ENCODE data around the gene ARHGAP15. TPM values are rescaled to one million over a fixed set of nuclear protein-coding genes. Genes with fewer than 3 reads are reported as not detected.

ARHGAP15 gene
- total RNA-seq, 2 experiments from 2014 or later: 167 TPM

DNA sequence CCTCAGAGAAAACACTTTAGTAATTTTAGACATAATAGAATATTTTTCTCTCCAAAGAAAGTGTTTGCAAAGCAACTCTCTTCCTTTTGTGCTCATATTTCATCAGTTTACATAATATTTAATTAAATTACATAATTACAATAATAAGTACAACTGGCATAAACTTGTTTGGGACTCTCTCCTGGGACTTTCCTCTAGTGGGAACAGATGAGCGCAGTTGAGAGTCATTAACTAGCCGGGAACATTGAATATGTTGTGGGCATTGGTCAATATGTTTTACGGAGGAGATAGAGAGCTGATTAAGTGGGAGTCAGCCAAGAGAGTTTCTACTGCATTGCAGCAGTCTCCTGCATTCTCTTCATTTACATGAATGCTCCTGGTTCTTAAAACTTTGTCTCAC lies 607.7 kb downstream of the ARHGAP15 start:
- ChIA-PET POLR2A (no interaction called here), CTCF (no interaction called here)
- peaks cover 44% of the 10 kb centered on the region for H3K36me3 Mint-ChIP-seq (ENCODE audit: low read depth)
- H3K4me3 Mint-ChIP-seq: no peak overlapping the region
- no peaks in the 10 kb centered on the region for H3K4me1 Mint-ChIP-seq
- DNase-seq: no peak
- H3K27ac Mint-ChIP-seq: no peak overlapping the region
- H3K9me3 Mint-ChIP-seq: no peaks in the 10 kb centered on the region
- H3K27me3 Mint-ChIP-seq: no peaks in the 10 kb centered on the region

DNA sequence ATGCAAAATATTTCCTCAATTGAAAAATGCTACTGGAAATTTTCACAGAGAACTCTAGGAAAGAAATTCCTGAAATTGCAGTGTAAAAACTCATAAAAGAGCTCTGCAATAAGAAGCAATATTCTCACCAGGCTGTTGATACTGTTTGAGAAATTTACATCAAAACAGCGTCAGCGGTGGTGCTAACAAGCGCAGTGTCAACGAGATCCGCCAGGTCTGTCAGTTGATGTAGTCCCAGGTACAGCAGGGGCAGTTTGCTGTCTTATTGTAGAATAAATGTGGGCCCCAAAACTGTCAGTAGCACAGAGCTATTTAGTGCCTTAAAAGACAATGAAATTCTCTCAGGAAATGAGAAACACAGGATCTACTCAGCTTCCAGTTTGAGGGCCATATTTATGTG lies 611.2 kb downstream of the ARHGAP15 start:
- ChIA-PET POLR2A (no interaction called here), CTCF (no interaction called here)
- H3K36me3 Mint-ChIP-seq (ENCODE audit: low read depth): peaks cover 41% of the 10 kb centered on the region
- H3K4me3 Mint-ChIP-seq: no peak overlapping the region
- H3K9me3 Mint-ChIP-seq: no peaks in the 10 kb centered on the region
- no peak overlapping the region for H3K27ac Mint-ChIP-seq
- H3K27me3 Mint-ChIP-seq: no peaks in the 10 kb centered on the region
- H3K4me1 Mint-ChIP-seq: no peaks in the 10 kb centered on the region
- no peak for DNase-seq

DNA sequence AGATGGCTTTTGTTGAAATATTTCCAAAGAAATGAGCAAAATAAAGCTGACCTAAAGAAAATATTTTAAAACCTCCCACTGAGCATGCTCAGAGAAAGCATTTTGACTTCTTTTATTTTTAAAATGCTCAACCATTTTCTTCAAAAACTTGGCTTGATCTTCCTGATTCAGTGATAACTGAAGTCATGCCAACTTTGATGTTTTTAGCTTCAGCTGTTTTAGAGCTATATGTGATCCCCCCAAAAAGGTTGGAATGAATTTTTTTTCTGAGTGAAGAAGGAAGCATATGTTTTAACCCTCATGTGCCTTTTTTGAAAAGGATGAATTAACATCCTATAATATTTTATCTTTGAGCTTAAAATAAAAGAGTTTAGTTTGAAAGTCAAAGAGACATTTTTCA lies 612.0 kb downstream of the ARHGAP15 start:
- Mint-ChIP-seq H3K27me3 (no peaks in the 10 kb centered on the region), H3K4me3 (no peak overlapping the region), H3K4me1 (no peaks in the 10 kb centered on the region), H3K36me3 (ENCODE audit: low read depth) (peaks cover 41% of the 10 kb centered on the region), H3K27ac (no peak overlapping the region), H3K9me3 (no peaks in the 10 kb centered on the region)
- ChIA-PET CTCF (interaction anchor here (1.1 kb wide), 1 partner anchor 11 kb away, joined by 3 read pairs; no protein-coding TSS in a partner anchor), POLR2A (no interaction called here)
- DNase-seq: no peak

DNA sequence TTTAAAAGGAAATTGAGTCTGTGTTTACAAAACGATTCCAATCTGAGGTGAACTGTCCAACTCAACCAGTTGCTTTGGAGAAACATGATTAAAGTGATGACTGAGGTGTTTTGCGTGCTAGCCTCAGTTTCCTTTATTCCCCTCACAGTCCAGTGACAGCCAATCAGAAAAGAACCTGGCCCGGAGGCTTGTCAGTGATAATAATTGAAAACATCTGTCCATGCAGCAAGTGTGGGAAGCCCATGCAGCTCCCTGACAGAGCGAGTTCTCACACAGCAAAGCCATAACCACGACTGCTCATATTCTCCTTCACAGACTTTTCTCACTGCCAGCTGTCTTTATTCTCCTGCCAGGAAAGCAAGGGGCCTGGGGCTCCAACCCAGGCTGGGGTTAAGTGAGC lies 613.4 kb downstream of the ARHGAP15 start:
- ChIA-PET CTCF (no interaction called here), POLR2A (no interaction called here)
- Mint-ChIP-seq H3K36me3 (ENCODE audit: low read depth) (peaks cover 41% of the 10 kb centered on the region), H3K27me3 (no peaks in the 10 kb centered on the region), H3K9me3 (no peaks in the 10 kb centered on the region), H3K4me1 (no peaks in the 10 kb centered on the region), H3K4me3 (no peak overlapping the region), H3K27ac (no peak overlapping the region)
- no peak for DNase-seq

DNA sequence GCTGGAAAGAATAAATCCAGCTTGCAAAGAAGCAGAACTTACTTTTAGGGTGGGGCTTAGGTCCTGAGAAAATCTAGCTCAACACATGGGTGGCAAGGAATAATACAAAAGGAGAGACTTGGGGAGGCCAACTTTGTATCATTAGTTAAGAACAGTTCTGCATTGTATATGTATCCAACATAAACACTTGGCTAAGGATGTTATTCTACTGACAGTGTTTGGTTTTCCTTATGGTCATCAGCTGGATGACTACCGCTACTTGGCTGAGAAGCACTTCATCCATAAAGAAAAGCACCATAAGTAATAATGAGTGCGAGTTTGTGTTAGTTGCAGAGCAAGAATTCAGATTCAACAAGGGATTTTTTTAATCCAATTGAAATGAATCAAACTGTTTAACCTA lies 614.9 kb downstream of the ARHGAP15 start:
- Mint-ChIP-seq H3K4me3 (no peak overlapping the region), H3K27ac (no peak overlapping the region), H3K36me3 (ENCODE audit: low read depth) (peaks cover 29% of the 10 kb centered on the region), H3K9me3 (no peaks in the 10 kb centered on the region), H3K4me1 (no peaks in the 10 kb centered on the region), H3K27me3 (no peaks in the 10 kb centered on the region)
- CTCF ChIA-PET: no interaction called here
- DNase-seq: no peak
- POLR2A ChIA-PET: no interaction called here

DNA sequence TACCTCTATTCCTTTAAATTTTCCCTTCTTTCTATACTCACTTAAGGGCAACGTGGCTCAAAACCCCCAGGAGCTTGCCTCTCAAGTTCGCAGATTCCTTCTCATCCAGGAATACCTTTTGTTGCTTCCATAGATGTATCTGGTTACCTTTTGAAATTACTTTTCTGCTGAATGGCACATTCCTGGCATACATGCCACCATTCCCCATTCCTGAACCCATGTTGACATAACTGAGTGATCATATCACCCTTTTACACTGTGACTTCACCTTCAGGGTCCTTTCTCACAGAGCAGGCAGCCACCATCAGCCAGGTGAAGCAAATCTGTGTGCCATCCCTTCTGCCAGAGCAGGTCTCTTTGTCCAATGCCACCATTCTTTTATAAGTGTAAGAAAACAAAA lies 615.8 kb downstream of the ARHGAP15 start:
- CTCF ChIA-PET: no interaction called here
- POLR2A ChIA-PET: no interaction called here
- H3K27me3 Mint-ChIP-seq: no peaks in the 10 kb centered on the region

DNA sequence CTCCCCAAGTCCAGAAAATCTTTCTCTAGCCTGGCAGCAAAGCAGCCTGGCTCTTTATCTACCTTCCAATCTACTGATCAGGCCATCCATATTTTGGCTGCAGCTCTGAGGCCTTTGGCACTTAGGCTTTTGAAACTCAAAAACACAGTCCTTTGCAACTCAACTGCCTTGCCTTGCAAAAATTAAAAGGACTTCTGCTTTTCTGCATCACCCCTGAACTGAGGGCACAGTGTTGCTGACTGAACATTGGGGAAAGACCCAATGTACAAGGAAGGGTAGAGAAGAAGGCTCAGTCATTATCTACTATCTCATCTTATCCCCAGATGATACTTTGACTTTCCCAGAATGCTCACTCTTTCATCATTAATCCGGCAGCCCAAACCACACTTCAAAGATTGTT lies 625.5 kb downstream of the ARHGAP15 start:
- no peak for DNase-seq
- POLR2A ChIA-PET: no interaction called here
- H3K4me3 Mint-ChIP-seq: no peak overlapping the region
- H3K36me3 Mint-ChIP-seq (ENCODE audit: low read depth): peaks cover 18% of the 10 kb centered on the region
- no peak overlapping the region for H3K27ac Mint-ChIP-seq
- H3K27me3 Mint-ChIP-seq: no peaks in the 10 kb centered on the region
- CTCF ChIA-PET: no interaction called here
- H3K4me1 Mint-ChIP-seq: no peaks in the 10 kb centered on the region
- no peaks in the 10 kb centered on the region for H3K9me3 Mint-ChIP-seq

More for the DNA sequence above, 615.8 kb downstream of the ARHGAP15 start:
- peaks cover 24% of the 10 kb centered on the region for H3K36me3 Mint-ChIP-seq (ENCODE audit: low read depth)
- no peak overlapping the region for H3K4me3 Mint-ChIP-seq
- no peaks in the 10 kb centered on the region for H3K9me3 Mint-ChIP-seq
- H3K27ac Mint-ChIP-seq: no peak overlapping the region
- no peak for DNase-seq
- no peaks in the 10 kb centered on the region for H3K4me1 Mint-ChIP-seq

DNA sequence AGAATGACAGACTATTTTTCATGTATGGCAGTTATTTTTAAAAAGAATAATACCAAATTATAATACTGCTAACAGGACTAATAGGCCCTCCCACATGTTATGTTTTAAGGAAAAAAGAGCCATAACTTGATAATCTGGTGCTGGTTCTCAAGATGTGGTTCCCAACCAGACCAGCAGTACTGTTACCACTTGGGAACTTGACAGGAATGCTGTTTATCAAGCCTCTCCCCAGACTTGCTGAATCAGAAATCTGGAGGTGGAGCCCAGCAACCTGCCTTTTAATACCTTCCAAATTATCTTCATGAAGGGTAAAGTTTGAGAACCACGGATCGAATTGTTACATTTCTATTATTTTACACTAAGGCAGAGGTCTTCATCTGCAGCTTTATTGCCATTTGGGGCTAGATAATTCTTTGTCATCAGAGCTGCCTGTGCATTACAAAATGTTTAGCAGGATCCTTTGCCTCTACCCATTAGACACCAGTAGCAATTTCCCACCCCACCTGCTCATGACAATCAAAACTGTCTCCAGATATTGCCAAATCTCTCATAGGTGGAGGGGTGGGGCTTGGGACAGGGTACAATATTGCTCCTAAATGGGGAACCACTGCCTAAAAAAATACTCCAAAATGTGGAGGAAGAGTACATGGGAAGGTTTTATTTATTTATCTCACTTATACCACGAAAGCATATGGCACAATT lies 629.6 kb downstream of the ARHGAP15 start:
- Mint-ChIP-seq H3K27me3 (no peaks in the 10 kb centered on the region), H3K4me3 (no peak overlapping the region), H3K4me1 (no peaks in the 10 kb centered on the region), H3K27ac (no peak overlapping the region), H3K9me3 (no peaks in the 10 kb centered on the region), H3K36me3 (ENCODE audit: low read depth) (peaks cover 4% of the 10 kb centered on the region)
- CTCF ChIA-PET: no interaction called here
- POLR2A ChIA-PET: no interaction called here
- no peak for DNase-seq

DNA sequence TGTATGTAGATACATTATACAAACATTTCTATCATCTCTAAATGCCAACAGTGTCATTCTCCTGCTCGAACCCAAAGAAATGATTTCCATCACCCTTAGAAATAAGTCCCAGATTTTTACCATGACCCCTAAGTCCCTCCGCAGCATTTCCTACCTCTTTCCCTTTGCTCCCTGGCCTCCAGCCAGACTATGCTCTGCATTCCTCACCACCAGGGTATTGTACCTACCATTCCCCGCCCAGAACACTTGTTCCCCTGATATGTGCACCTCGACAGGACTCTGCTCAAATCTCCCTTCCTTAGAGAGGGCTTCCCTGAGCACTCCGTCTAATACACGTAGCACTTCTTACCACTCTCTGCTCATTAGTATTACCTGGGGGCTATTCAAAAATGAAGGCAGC lies 630.2 kb downstream of the ARHGAP15 start:
- ChIA-PET CTCF (no interaction called here), POLR2A (no interaction called here)
- H3K4me1 Mint-ChIP-seq: no peaks in the 10 kb centered on the region

DNA sequence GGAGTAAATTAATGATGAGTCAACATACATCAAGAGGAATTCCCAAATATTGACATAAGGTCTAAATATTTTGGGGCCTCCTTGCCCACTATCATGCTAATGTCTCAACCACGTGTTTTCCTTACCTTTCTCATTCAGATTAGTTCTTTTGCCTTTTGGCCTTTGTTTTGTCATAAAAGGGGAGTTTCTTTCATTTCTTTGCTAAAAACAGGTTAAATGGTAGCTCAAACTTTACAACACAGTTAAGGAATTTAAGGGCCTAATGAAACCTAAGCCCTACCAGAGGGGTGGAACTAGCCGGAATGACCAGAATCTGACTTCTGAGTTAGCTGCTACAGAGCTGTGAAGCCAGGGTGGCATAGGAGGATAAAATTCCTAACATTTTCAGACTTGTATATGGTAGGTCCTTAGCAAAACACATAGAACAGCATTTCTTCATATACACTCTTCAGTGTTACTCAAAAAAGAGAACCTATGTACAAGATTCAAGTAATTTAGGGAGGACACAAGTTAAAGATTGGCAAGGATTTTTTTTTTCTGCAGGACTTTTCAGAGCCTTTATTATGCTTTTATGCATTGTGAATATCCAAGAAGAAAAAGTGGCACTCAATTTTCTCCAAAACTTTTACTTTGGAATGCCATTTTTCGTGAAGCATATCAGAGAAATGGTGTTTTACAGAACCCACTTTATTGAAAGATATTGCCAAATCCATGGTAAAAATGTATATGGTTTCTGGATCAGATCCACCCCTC lies 633.1 kb downstream of the ARHGAP15 start:
- Mint-ChIP-seq H3K27me3 (no peaks in the 10 kb centered on the region), H3K9me3 (peaks cover 2% of the 10 kb centered on the region), H3K27ac (no peak overlapping the region), H3K4me3 (no peak overlapping the region), H3K4me1 (no peaks in the 10 kb centered on the region), H3K36me3 (ENCODE audit: low read depth) (peaks cover 20% of the 10 kb centered on the region)
- no peak for DNase-seq
- ChIA-PET POLR2A (no interaction called here), CTCF (no interaction called here)

More for the DNA sequence above, 630.2 kb downstream of the ARHGAP15 start:
- Mint-ChIP-seq H3K36me3 (ENCODE audit: low read depth) (peaks cover 9% of the 10 kb centered on the region), H3K27me3 (no peaks in the 10 kb centered on the region), H3K27ac (no peak overlapping the region), H3K4me3 (no peak overlapping the region), H3K9me3 (peaks cover under 1% of the 10 kb centered on the region)
- no peak for DNase-seq

DNA sequence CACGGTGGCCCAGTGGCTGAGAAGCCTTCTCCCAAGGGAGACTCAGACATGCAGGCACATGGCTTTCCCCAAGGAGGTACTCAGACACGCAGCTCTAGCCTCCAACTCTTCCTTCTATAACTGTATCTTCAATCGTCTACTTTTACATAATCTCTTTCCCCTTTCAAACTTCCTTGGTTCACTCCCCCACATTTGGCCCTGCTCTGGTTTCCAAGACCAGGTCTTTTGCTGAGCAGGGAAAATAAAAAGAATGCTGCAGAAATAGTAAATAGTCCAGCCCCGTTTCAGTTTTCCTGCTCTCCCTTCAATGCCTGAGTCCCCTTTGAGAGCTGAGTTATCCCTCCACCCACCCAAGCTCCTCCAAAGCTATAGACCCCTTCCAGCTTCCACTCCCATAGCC lies 635.0 kb downstream of the ARHGAP15 start:
- Mint-ChIP-seq H3K4me3 (no peak overlapping the region), H3K27ac (no peak overlapping the region), H3K9me3 (peaks cover 2% of the 10 kb centered on the region), H3K4me1 (no peaks in the 10 kb centered on the region), H3K36me3 (ENCODE audit: low read depth) (peaks cover 36% of the 10 kb centered on the region), H3K27me3 (no peaks in the 10 kb centered on the region)
- ChIA-PET CTCF (no interaction called here), POLR2A (no interaction called here)
- no peak for DNase-seq

DNA sequence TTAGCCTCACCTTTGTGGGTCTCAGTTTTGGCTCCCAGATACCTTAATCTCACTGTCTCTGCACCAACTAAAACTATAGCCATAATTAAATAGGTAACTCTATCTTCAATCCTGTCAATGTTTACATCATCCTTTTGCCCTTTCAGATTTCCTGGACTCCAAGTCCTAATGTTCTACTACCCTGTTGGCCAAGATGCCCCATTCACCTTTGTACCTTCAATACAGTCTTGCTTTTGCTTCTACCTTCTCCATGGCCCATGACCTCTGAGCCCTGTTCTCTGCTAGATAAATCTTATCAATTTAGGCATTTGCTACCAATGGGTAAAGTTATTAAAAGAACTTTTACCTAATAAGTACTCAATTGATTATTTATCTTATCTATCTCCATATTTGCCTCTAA lies 635.5 kb downstream of the ARHGAP15 start:
- Mint-ChIP-seq H3K27me3 (no peaks in the 10 kb centered on the region), H3K4me1 (no peaks in the 10 kb centered on the region), H3K27ac (no peak overlapping the region), H3K36me3 (ENCODE audit: low read depth) (peaks cover 39% of the 10 kb centered on the region), H3K4me3 (no peak overlapping the region), H3K9me3 (peaks cover 2% of the 10 kb centered on the region)
- ChIA-PET POLR2A (no interaction called here), CTCF (no interaction called here)
- no peak for DNase-seq

DNA sequence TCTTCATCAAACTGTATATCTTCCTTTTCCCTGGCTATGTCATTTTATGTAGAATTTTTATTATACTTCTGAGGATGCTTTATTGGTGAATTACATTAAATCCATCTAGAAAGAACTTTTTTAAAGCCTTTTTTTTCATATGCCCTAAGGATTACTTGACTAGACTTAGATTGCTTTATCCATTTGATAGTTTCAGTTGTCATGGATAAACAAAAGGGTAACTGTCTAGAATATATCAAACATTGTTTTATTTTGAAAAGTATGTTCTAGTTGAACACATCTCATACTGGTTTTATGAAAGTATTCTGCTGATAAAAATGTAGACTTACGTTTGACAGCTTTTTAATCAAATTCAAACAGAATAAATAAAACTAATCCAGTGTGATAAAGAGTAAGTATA lies 639.8 kb downstream of the ARHGAP15 start:
- no peak for DNase-seq
- Mint-ChIP-seq H3K36me3 (ENCODE audit: low read depth) (peaks cover 34% of the 10 kb centered on the region), H3K9me3 (peaks cover 2% of the 10 kb centered on the region), H3K4me3 (no peak overlapping the region), H3K27ac (no peak overlapping the region), H3K4me1 (no peaks in the 10 kb centered on the region), H3K27me3 (no peaks in the 10 kb centered on the region)
- ChIA-PET CTCF (no interaction called here), POLR2A (no interaction called here)

DNA sequence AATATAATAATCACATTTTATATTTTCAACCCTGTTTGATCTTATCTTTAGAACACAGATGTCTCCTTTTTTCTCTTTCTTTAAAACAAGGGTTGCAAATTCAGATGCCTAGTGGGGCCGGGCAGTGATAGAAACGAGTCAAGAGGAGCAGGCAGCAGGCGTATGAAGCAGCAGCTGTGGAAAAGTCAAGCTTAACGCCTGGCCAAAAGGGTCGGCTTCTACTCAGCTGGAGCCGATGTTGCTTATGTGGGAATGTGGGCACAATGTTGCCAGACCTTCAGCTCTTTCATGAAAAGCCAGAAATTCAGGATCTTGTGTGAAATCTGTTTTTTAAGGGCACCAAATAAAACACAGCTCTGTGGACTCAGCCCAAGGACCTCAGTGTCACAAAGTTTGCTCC lies 642.7 kb downstream of the ARHGAP15 start:
- H3K4me3 Mint-ChIP-seq: no peak overlapping the region
- H3K4me1 Mint-ChIP-seq: no peaks in the 10 kb centered on the region
- no peaks in the 10 kb centered on the region for H3K9me3 Mint-ChIP-seq
- peaks cover 19% of the 10 kb centered on the region for H3K36me3 Mint-ChIP-seq (ENCODE audit: low read depth)
- POLR2A ChIA-PET: no interaction called here
- DNase-seq: no peak
- no peak overlapping the region for H3K27ac Mint-ChIP-seq
- no peaks in the 10 kb centered on the region for H3K27me3 Mint-ChIP-seq
- CTCF ChIA-PET: no interaction called here
